HepG2 (cell line): ENCODE data around the gene CNGA3. TPM values are rescaled to one million over a fixed set of nuclear protein-coding genes. Genes with fewer than 3 reads are reported as not detected.

Experiments used
- ATAC-seq: fragments of 200-7000 bp; cut with Tn5 transposase; 3 replicates; pipeline ENCODE4 v1.9.1; 2020; ENCODE audit warnings: mild to moderate bottlenecking, moderate library complexity
- BruUV-seq: library from RNA; stranded (reverse); fragments of 400-500 nt; replicated peaks from 2 replicates; lab custom pipeline; 2021; lab: Mats Ljungman, UMichigan
- CTCF ChIA-PET: fragments of 300-600 bp; formaldehyde crosslinking; extraction: SDS; loops from one replicate; lab custom pipeline; 2021; ENCODE audit warnings: low total read pairs, inconsistent platforms, low intra/inter-chr PET ratio; lab: Yijun Ruan, JAX
- POLR2A ChIA-PET: fragments of 350-600 bp; sonication (Branson Sonifier 250); formaldehyde crosslinking; loops from one replicate; lab custom pipeline; 2020; ENCODE audit warnings: antibody characterized with exemption, inconsistent platforms; lab: Yijun Ruan, JAX
- DNase-seq: peaks from one replicate; pipeline ENCODE4 v3.0.0-alpha.2; 2015; ENCODE audit warnings: low spot score
- FAIRE-seq: peaks from 3 replicates; lab custom pipeline; 2011; peaks lifted over from hg19 to GRCh38; lab: Jason Lieb, UNC
- H2AFZ ChIP-seq: one replicate; pipeline ENCODE4 v1.6.1; 2011; ENCODE audit warnings: low read length, inconsistent platforms
- H3K27ac ChIP-seq: fragments of 300-600 bp; 3 replicates; pipeline ENCODE4 v1.8.0; 2011; ENCODE audit warnings: mixed run types, mild to moderate bottlenecking, mixed read lengths, low read length, inconsistent platforms; ENCODE audit not compliant: insufficient read depth; ENCODE audit errors: extremely low read length
- H3K27me3 ChIP-seq, 2 experiments: fragments of 200-600 bp in 1 of 2; 2 replicates in 1 of 2; 3 replicates in 1 of 2; pipeline versions ENCODE4 v1.6.0 to v1.8.0; 2011; ENCODE audit warnings: low read length in 2 of 2, mild to moderate bottlenecking in 2 of 2, moderate library complexity in 2 of 2, inconsistent platforms in 1 of 2; ENCODE audit not compliant: insufficient read depth in 2 of 2, control insufficient read depth in 1 of 2
- H3K36me3 ChIP-seq, 2 experiments: fragments of 200-600 bp in 1 of 2; replicated peaks in 1 of 2; 2 replicates in 1 of 2; 3 replicates in 1 of 2; pipeline versions ENCODE4 v1.5.1 to v1.8.0; 2011; ENCODE audit warnings: low read length in 2 of 2, inconsistent platforms in 1 of 2; ENCODE audit not compliant: insufficient read depth in 2 of 2, control insufficient read depth in 1 of 2
- H3K4me1 ChIP-seq: 2 replicates; pipeline ENCODE4 v1.5.1; 2012; ENCODE audit warnings: low read length, inconsistent platforms; ENCODE audit not compliant: insufficient read depth
- H3K4me2 ChIP-seq: 2 replicates; pipeline ENCODE4 v1.6.0; 2011; ENCODE audit warnings: low read depth, low read length, inconsistent platforms
- H3K4me3 ChIP-seq, 3 experiments: fragments of 200-600 bp in 1 of 3; sonication (generic), shearing (Covaris generic) in 1 of 3; replicated peaks in 1 of 3; 2 replicates each; pipeline ENCODE4 v1.5.1; 2011 to 2016; ENCODE audit warnings: low read length in 3 of 3, inconsistent platforms in 2 of 3, low read depth in 2 of 3, mild to moderate bottlenecking in 2 of 3, control low read depth in 1 of 3, mixed read lengths in 1 of 3; ENCODE audit not compliant: insufficient read depth in 1 of 3
- H3K79me2 ChIP-seq: one replicate; pipeline ENCODE4 v1.6.1; 2011; ENCODE audit warnings: low read length, inconsistent platforms; ENCODE audit not compliant: insufficient read depth
- H3K9ac ChIP-seq: 2 replicates; pipeline ENCODE4 v1.6.0; 2011; ENCODE audit warnings: mild to moderate bottlenecking, low read depth, low read length, inconsistent platforms; ENCODE audit not compliant: insufficient read depth
- H3K9me3 ChIP-seq: 2 replicates; pipeline ENCODE4 v1.5.1; 2012; ENCODE audit warnings: mild to moderate bottlenecking, low read length
- H4K20me1 ChIP-seq: 2 replicates; pipeline ENCODE4 v1.6.0; 2011; ENCODE audit warnings: inconsistent platforms, mild to moderate bottlenecking, low read length, moderate library complexity; ENCODE audit not compliant: insufficient read depth
- CTCF ChIP-seq: sonication (generic); formaldehyde crosslinking; IDR thresholded peaks from 2 replicates; pipeline ENCODE4 v1.5.0; 2020; ENCODE audit warnings: mild to moderate bottlenecking, missing genetic modification reagents, moderate library complexity
- IRF9 ChIP-seq: sonication (generic); formaldehyde crosslinking; IDR thresholded peaks from 2 replicates; pipeline ENCODE4 v1.8.0; 2022; ENCODE audit warnings: missing genetic modification reagents, mild to moderate bottlenecking, borderline replicate concordance
- NR2F2 ChIP-seq: IDR thresholded peaks from 2 replicates; pipeline ENCODE4 v1.6.1; 2012; ENCODE audit warnings: low read depth, inconsistent platforms, borderline replicate concordance
- THAP9 ChIP-seq: sonication (generic); formaldehyde crosslinking; IDR thresholded peaks from 2 replicates; pipeline ENCODE4; 2020; ENCODE audit warnings: missing genetic modification reagents, mild to moderate bottlenecking, borderline replicate concordance
- ZFP91 ChIP-seq: sonication (generic); formaldehyde crosslinking; IDR thresholded peaks from 2 replicates; pipeline ENCODE4 v1.9.0; 2022; ENCODE audit warnings: missing genetic modification reagents, mild to moderate bottlenecking, borderline replicate concordance
- ZFX ChIP-seq: sonication (generic); formaldehyde crosslinking; IDR thresholded peaks from 2 replicates; pipeline ENCODE4 v1.4.0; 2020; ENCODE audit warnings: mild to moderate bottlenecking, low read depth, missing genetic modification reagents, moderate library complexity
- ZNF556 ChIP-seq: sonication (generic); formaldehyde crosslinking; IDR thresholded peaks from 2 replicates; pipeline ENCODE4 v1.4.0; 2020; ENCODE audit warnings: mild to moderate bottlenecking, missing genetic modification reagents, borderline replicate concordance
- ZNF609 ChIP-seq: sonication (generic); formaldehyde crosslinking; IDR thresholded peaks from 2 replicates; pipeline ENCODE4 v1.4.0; 2020; ENCODE audit warnings: mild to moderate bottlenecking, missing genetic modification reagents, borderline replicate concordance
- WGBS: methylation state at CpG from one replicate; pipeline ENCODE4 v1.1.6; 2017; ENCODE audit warnings: low lambda C conversion rate; 5-methylcytosine and 5-hydroxymethylcytosine counted together
- in situ Hi-C: cut with HindIII; loops from 2 replicates; pipeline ENCODE4 v1.10.0; 2017; ENCODE audit warnings: low pct_unique_long_range_greater_than_20kb; ENCODE audit not compliant: extremely low pct_ligation_motif_present
- intact Hi-C: fragments of 100-400 bp; cut with micrococcal nuclease; formaldehyde crosslinking; loops from one replicate; pipeline ENCODE4 v1.10.0; 2022; ENCODE audit not compliant: unreplicated experiment
- polyA plus RNA-seq, 8 experiments: library from polyadenylated mRNA; depleted of rRNA in 3 of 8; stranded (reverse) in 7 of 8; unstranded in 1 of 8; fragments of >200 nt; fragmentation: Illumina TruSeq in 4 of 8; extraction: Trizol in 4 of 8; gene quantifications; 2 replicates each; pipeline versions ENCODE4 v1.2.1 to v1.2.3, GENCODE V29; 2011 to 2016; ENCODE audit warnings: low read depth in 4 of 8, missing spikeins in 1 of 8, mixed read lengths in 1 of 8; ENCODE audit not compliant: insufficient read depth in 1 of 8
- total RNA-seq, 5 experiments: library from RNA; depleted of rRNA; stranded (reverse); fragments of >200 nt; fragmentation: Illumina TruSeq; extraction: Trizol; gene quantifications; 2 replicates each; pipeline ENCODE4 v1.2.3, GENCODE V29; 2016; ENCODE audit warnings: low read depth in 1 of 5

The CNGA3 gene
- total and polyA plus RNA-seq, 2 of the 13 experiments (the other 11 are each of a cell fraction or from before 2014, with no cell fraction given), result not detected

GRCh38 chr2:98445683-98446581, 99.7 kb downstream of the CNGA3 start:
- ChIA-PET CTCF (no interaction called here), POLR2A (no interaction called here)
- no peaks in the 10 kb centered on the region for H3K9me3 ChIP-seq
- H4K20me1 ChIP-seq, result peaks cover 11% of the 10 kb centered on the region
- in situ Hi-C loops (no loop called here), intact Hi-C loops (loop anchor here (5.0 to 10.0 kb wide), 2 partner anchors 41 to 159 kb away; partner anchors contain the start of genes COA5 and UNC50)
- peaks cover 47% of the 10 kb centered on the region for H3K4me1 ChIP-seq
- H3K79me2 ChIP-seq, result peaks cover 40% of the 10 kb centered on the region
- 11% methylated on average over 19 of the region's 19 CpGs for WGBS
- ATAC-seq, result peak; percentile 60
- H3K27me3 ChIP-seq, result no peaks in the 10 kb centered on the region; a peak in 1 of 5 replicates
- no TSS peak for BruUV-seq
- peak overlapping the region; percentile 35 for H2AFZ ChIP-seq
- no peaks in the 10 kb centered on the region for H3K36me3 ChIP-seq
- peak overlapping the region; percentile 98 for H3K4me2 ChIP-seq
- no peak for DNase-seq
- peak overlapping the region; percentile 80 for H3K9ac ChIP-seq
- H3K27ac ChIP-seq, result peak overlapping the region; percentile 34
- H3K4me3 ChIP-seq, result peak overlapping the region; percentile 81 to 98 (median 85)
- FAIRE-seq, result peak; percentile 72
- no peak for TF ChIP-seq ZNF609 (CRISPR knock-in tag)
- peak; percentile 36 for TF ChIP-seq CTCF
- peak; percentile 46; the same call in 1 of the 2 replicates for TF ChIP-seq THAP9 (CRISPR knock-in tag)
- no peak for TF ChIP-seq ZNF556 (CRISPR knock-in tag)
- TF ChIP-seq ZFX (CRISPR knock-in tag), result peak; percentile 3; the same call in 1 of the 2 replicates
- TF ChIP-seq NR2F2, result no peak
- no peak for TF ChIP-seq IRF9
- 0 out of 2 replicates have a peak, but pooled peaks have one; percentile 28 for TF ChIP-seq ZFP91
